Endothelial cell (in vitro differentiated cells): ENCODE measurements around the gene ZBTB20. TPM values are rescaled to one million over a fixed set of nuclear protein-coding genes. Genes with fewer than 3 reads are reported as not detected.

Experiments
- DNase-seq: peaks from one replicate; pipeline ENCODE4 v3.0.0; 2021; ENCODE audit warnings: low spot score
- H3K27ac Mint-ChIP-seq: one replicate; pipeline ENCODE4 v1.8.0; 2021; ENCODE audit warnings: mixed read lengths, inconsistent platforms; ENCODE audit not compliant: unreplicated experiment
- H3K27me3 Mint-ChIP-seq: one replicate; pipeline ENCODE4 v1.8.0; 2021; ENCODE audit warnings: mild to moderate bottlenecking, moderate library complexity, mixed read lengths, inconsistent platforms; ENCODE audit not compliant: unreplicated experiment
- H3K36me3 Mint-ChIP-seq: one replicate; pipeline ENCODE4 v1.8.0; 2021; ENCODE audit warnings: mild to moderate bottlenecking, low read depth, mixed read lengths, inconsistent platforms; ENCODE audit not compliant: unreplicated experiment
- H3K4me1 Mint-ChIP-seq: one replicate; pipeline ENCODE4 v1.8.0; 2021; ENCODE audit warnings: mild to moderate bottlenecking, mixed read lengths, inconsistent platforms; ENCODE audit not compliant: unreplicated experiment
- H3K4me3 Mint-ChIP-seq: one replicate; pipeline ENCODE4 v1.8.0; 2021; ENCODE audit warnings: mild to moderate bottlenecking, mixed read lengths, inconsistent platforms; ENCODE audit not compliant: unreplicated experiment
- H3K9me3 Mint-ChIP-seq: one replicate; pipeline ENCODE4 v1.8.0; 2021; ENCODE audit warnings: mixed read lengths, inconsistent platforms; ENCODE audit not compliant: unreplicated experiment
- total RNA-seq: library from RNA; stranded (reverse); fragmentation: NEBNext Ultra II Directional; extraction: Animal tissue kit (Norgen Biotek cat#: 25700); gene quantifications from one replicate; pipeline ENCODE4 v1.2.1, GENCODE V29; 2021; ENCODE audit not compliant: unreplicated experiment
- TF ChIP-seq, protein P1 (sequence below): fragments of 200-600 bp; sonication (generic); IDR thresholded peaks from one replicate; pipeline ENCODE4 v1.5.0; 2021; ENCODE audit warnings: antibody characterized with exemption; ENCODE audit not compliant: unreplicated experiment

Gene ZBTB20
- total RNA-seq, 1 donor from 2014 or later: 4.2 TPM

DNA sequence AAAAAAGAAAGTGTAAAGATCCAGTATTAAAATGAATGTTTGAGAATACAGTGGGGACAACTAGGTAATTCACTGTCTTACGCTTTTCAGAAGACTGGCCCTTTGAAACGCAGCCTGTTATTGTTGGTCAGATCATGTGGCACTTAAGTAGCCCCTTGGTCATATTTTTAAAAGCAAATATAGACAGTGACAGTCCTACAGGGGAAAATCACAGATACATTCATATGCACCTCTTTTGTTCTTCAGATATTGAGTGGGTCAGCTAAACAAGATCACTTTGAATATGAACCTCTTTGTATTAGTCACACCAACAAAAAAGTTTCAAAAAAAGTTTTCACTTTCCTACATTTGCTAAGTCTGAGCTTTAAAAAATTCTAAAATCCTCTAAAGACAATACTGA is 817.3 kb downstream of the ZBTB20 start:
- DNase-seq: no peak
- TF ChIP-seq, protein P1, sequence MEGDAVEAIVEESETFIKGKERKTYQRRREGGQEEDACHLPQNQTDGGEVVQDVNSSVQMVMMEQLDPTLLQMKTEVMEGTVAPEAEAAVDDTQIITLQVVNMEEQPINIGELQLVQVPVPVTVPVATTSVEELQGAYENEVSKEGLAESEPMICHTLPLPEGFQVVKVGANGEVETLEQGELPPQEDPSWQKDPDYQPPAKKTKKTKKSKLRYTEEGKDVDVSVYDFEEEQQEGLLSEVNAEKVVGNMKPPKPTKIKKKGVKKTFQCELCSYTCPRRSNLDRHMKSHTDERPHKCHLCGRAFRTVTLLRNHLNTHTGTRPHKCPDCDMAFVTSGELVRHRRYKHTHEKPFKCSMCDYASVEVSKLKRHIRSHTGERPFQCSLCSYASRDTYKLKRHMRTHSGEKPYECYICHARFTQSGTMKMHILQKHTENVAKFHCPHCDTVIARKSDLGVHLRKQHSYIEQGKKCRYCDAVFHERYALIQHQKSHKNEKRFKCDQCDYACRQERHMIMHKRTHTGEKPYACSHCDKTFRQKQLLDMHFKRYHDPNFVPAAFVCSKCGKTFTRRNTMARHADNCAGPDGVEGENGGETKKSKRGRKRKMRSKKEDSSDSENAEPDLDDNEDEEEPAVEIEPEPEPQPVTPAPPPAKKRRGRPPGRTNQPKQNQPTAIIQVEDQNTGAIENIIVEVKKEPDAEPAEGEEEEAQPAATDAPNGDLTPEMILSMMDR: no peak
- H3K36me3 Mint-ChIP-seq: no peaks in the 10 kb centered on the region
- H3K27ac Mint-ChIP-seq: no peak overlapping the region
- H3K4me3 Mint-ChIP-seq: no peak overlapping the region
- peaks cover 1% of the 10 kb centered on the region for H3K27me3 Mint-ChIP-seq
- peaks cover 34% of the 10 kb centered on the region for H3K4me1 Mint-ChIP-seq
- no peaks in the 10 kb centered on the region for H3K9me3 Mint-ChIP-seq

DNA sequence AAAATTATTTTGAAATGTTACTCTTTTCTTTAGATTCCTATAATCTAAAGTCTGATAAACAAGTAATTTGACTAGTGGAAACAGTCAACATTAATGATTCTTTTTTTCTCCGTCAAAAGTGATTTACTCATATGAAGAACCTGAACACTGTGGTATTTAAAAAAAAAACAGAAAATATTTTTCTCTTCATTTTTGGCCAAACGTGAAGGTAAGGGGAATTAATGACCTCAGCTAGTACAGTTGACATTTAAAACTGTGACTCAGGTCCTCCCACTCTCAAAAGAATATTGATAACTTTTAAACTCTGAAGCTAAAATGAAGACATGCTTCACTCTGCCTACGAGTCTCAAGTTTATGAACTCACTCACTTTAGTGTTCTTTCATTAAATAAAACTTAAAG is 818.7 kb downstream of the ZBTB20 start:
- Mint-ChIP-seq H3K4me3 (no peak overlapping the region), H3K9me3 (no peaks in the 10 kb centered on the region), H3K27me3 (peaks cover 1% of the 10 kb centered on the region), H3K36me3 (no peaks in the 10 kb centered on the region), H3K27ac (no peak overlapping the region), H3K4me1 (peaks cover 21% of the 10 kb centered on the region)
- no peak for DNase-seq
- TF ChIP-seq, protein P1: no peak

GRCh38 chr3:114327665-114328064 is 819.4 kb downstream of the ZBTB20 start:
- Mint-ChIP-seq H3K27me3 (peaks cover 1% of the 10 kb centered on the region), H3K4me3 (no peak overlapping the region), H3K9me3 (no peaks in the 10 kb centered on the region)

GRCh38 chr3:114323546-114324254 is 823.4 kb downstream of the ZBTB20 start:
- Mint-ChIP-seq H3K27ac (no peak overlapping the region), H3K36me3 (no peaks in the 10 kb centered on the region), H3K9me3 (no peaks in the 10 kb centered on the region), H3K4me3 (no peak overlapping the region), H3K27me3 (no peaks in the 10 kb centered on the region), H3K4me1 (peaks cover 7% of the 10 kb centered on the region)
- DNase-seq: no peak
- TF ChIP-seq, protein P1: no peak

More at GRCh38 chr3:114327665-114328064, 819.4 kb downstream of the ZBTB20 start:
- Mint-ChIP-seq H3K4me1 (peaks cover 18% of the 10 kb centered on the region), H3K27ac (no peak overlapping the region), H3K36me3 (no peaks in the 10 kb centered on the region)
- TF ChIP-seq, protein P1: no peak
- no peak for DNase-seq

DNA sequence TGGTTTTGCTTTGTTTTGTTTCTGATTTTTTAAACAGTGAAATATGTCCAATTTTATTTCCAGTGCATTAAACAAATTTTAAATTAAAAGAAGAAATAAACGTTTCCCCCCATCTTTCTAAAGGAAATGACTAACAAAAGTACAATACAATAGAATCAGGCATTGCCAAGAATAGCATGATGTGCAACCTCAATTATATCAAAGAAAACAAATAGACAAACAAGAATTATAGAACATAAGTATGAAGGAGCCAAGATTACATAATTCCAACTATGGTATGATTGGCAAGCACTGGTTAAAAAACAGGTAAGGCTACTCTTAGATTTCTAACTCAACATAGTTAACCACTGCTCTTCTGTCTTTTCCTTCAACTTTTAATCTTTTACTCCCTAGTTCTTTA is 826.8 kb downstream of the ZBTB20 start:
- peaks cover 7% of the 10 kb centered on the region for H3K4me1 Mint-ChIP-seq
- H3K27ac Mint-ChIP-seq: no peak overlapping the region
- peaks cover 2% of the 10 kb centered on the region for H3K27me3 Mint-ChIP-seq
- no peak overlapping the region for H3K4me3 Mint-ChIP-seq
- no peaks in the 10 kb centered on the region for H3K9me3 Mint-ChIP-seq
- no peaks in the 10 kb centered on the region for H3K36me3 Mint-ChIP-seq
- TF ChIP-seq, protein P1: no peak
- no peak for DNase-seq
